K562 (cell line): ENCODE data around the gene GLIPR1L2. TPM values are rescaled to one million over a fixed set of nuclear protein-coding genes. Genes with fewer than 3 reads are reported as not detected.

Source experiments
- ATF2 ChIP-seq: sonication (generic); formaldehyde crosslinking; IDR thresholded peaks from 2 replicates; pipeline ENCODE4 v1.8.1; 2022; ENCODE audit warnings: missing genetic modification reagents
- CEBPG ChIP-seq, 3 experiments: fragments of 200-800 bp in 1 of 3; sonication (Bioruptor generic) in 1 of 3; sonication (generic) in 1 of 3; formaldehyde crosslinking in 1 of 3; IDR thresholded peaks in 2 of 3; conservative IDR thresholded peaks in 1 of 3; 2 replicates each; pipeline versions ENCODE4 v1.6.1 to v1.8.0; 2016 to 2022; ENCODE audit warnings: missing compliant biosample characterization in 2 of 3, missing genetic modification characterization in 2 of 3, mild to moderate bottlenecking in 1 of 3, missing genetic modification reagents in 1 of 3
- DMBX1 ChIP-seq: fragments of 250-450 bp; sonication (Bioruptor Pico); IDR thresholded peaks from 2 replicates; pipeline ENCODE4 v1.8.0; 2022; ENCODE audit warnings: inconsistent platforms, mild to moderate bottlenecking, moderate library complexity, borderline replicate concordance
- DNMT1 ChIP-seq: fragments of 450-650 bp; IDR thresholded peaks from 2 replicates; pipeline ENCODE4 v1.6.1; 2016; ENCODE audit warnings: antibody characterized with exemption, mild to moderate bottlenecking
- HNRNPLL ChIP-seq: fragments of 200-400 bp; formaldehyde crosslinking; IDR thresholded peaks from 2 replicates; pipeline ENCODE4 v1.6.1; 2017; ENCODE audit warnings: low read length, low read depth, mild to moderate bottlenecking; ENCODE audit not compliant: poor library complexity, severe bottlenecking
- JUND ChIP-seq, 2 experiments: IDR thresholded peaks; 2 replicates in 1 of 2; 3 replicates in 1 of 2; pipeline ENCODE4 v1.6.1; 2011; ENCODE audit warnings: borderline replicate concordance in 2 of 2, low read depth in 2 of 2, low read length in 2 of 2, improper control_type of control experiment in 1 of 2, missing biosample characterization in 1 of 2, missing genetic modification characterization in 1 of 2, missing genetic modification reagents in 1 of 2
- MAX ChIP-seq: sonication (generic); formaldehyde crosslinking; IDR thresholded peaks from 2 replicates; pipeline ENCODE4 v1.9.0; 2022; ENCODE audit warnings: mild to moderate bottlenecking, missing genetic modification reagents
- MEIS2 ChIP-seq: fragments of 450-650 bp; IDR thresholded peaks from 2 replicates; pipeline ENCODE4 v1.6.1; 2014; ENCODE audit warnings: mild to moderate bottlenecking; ENCODE audit not compliant: partially characterized antibody
- MLLT1 ChIP-seq, 2 experiments: fragments of 450-650 bp; IDR thresholded peaks; 2 replicates each; pipeline ENCODE4 v1.6.1; 2016
- MTA3 ChIP-seq: fragments of 450-650 bp; formaldehyde crosslinking; IDR thresholded peaks from 2 replicates; pipeline ENCODE4 v1.6.1; 2017; ENCODE audit warnings: mild to moderate bottlenecking, borderline replicate concordance
- MYC ChIP-seq, 2 experiments: fragments of 250-450 bp in 1 of 2; sonication (Bioruptor Pico) in 1 of 2; IDR thresholded peaks; 2 replicates each; pipeline versions ENCODE4 v1.5.1 to v1.6.1; 2012 to 2021; ENCODE audit warnings: low read depth in 2 of 2, borderline replicate concordance in 1 of 2, improper control_type of control experiment in 1 of 2, low read length in 1 of 2, mild to moderate bottlenecking in 1 of 2, moderate library complexity in 1 of 2
- RB1 ChIP-seq: fragments of 450-650 bp; IDR thresholded peaks from 2 replicates; pipeline ENCODE4 v1.6.1; 2017; ENCODE audit warnings: low read depth, mild to moderate bottlenecking
- RFX1 ChIP-seq: fragments of 450-650 bp; IDR thresholded peaks from 2 replicates; pipeline ENCODE4 v1.6.1; 2016; ENCODE audit warnings: mild to moderate bottlenecking, moderate library complexity
- SMARCB1 ChIP-seq: IDR thresholded peaks from 2 replicates; pipeline ENCODE4 v1.6.1; 2011; ENCODE audit warnings: improper control_type of control experiment, low read depth; ENCODE audit not compliant: insufficient read length
- TAF7 ChIP-seq: fragments of 450-650 bp; IDR thresholded peaks from 2 replicates; pipeline ENCODE4 v1.6.1; 2016; ENCODE audit warnings: missing genetic modification characterization, missing compliant biosample characterization
- ZBTB33 ChIP-seq: sonication (generic); formaldehyde crosslinking; IDR thresholded peaks from 2 replicates; pipeline ENCODE4 v1.8.1; 2023; ENCODE audit warnings: mild to moderate bottlenecking, missing genetic modification reagents
- ZNF3 ChIP-seq: fragments of 250-450 bp; sonication (Bioruptor Pico); IDR thresholded peaks from 2 replicates; pipeline ENCODE4 v1.5.0; 2021; ENCODE audit warnings: mild to moderate bottlenecking, moderate library complexity
- ZNF408 ChIP-seq: fragments of 250-450 bp; sonication (Bioruptor Pico); IDR thresholded peaks from 2 replicates; pipeline ENCODE4 v1.4.0; 2020; ENCODE audit warnings: low read depth, mild to moderate bottlenecking, moderate library complexity
- ZNF551 ChIP-seq: fragments of 250-450 bp; sonication (Bioruptor Pico); IDR thresholded peaks from 2 replicates; pipeline ENCODE4 v1.5.0; 2021; ENCODE audit warnings: mild to moderate bottlenecking, moderate library complexity
- polyA plus RNA-seq, 8 experiments: library from polyadenylated mRNA; depleted of rRNA in 4 of 8; stranded (reverse) in 5 of 8; unstranded in 3 of 8; fragments of >200 nt; fragmentation: Nextera tagmentation in 2 of 8; fragmentation: Illumina TruSeq in 1 of 8; extraction: Ambion mirVana in 2 of 8; extraction: Trizol in 1 of 8; gene quantifications; 2 replicates each; pipeline versions ENCODE4 v1.2.1 to v1.2.3, GENCODE V29; 2011 to 2014; ENCODE audit warnings: inconsistent platforms in 1 of 8, missing spikeins in 1 of 8
- total RNA-seq, 7 experiments: library from RNA; depleted of rRNA in 6 of 7; stranded (reverse); fragments of >200 nt in 6 of 7; fragmentation: Illumina TruSeq in 2 of 7; extraction: Trizol in 2 of 7; gene quantifications; 2 replicates each; pipeline versions ENCODE4 v1.2.1 to v1.2.3, GENCODE V29; 2011 to 2021; ENCODE audit warnings: low replicate concordance in 1 of 7
- TF ChIP-seq, protein P1 (sequence below): fragments of 200-800 bp; sonication (Bioruptor generic); IDR thresholded peaks from 2 replicates; pipeline ENCODE4 v1.6.1; 2017; ENCODE audit warnings: missing genetic modification characterization, missing compliant biosample characterization

The GLIPR1L2 gene
- total and polyA plus RNA-seq, 9 of the 15 experiments (the other 6 are each of a cell fraction or from before 2014, with no cell fraction given), result not detected

- TF ChIP-seq ZBTB33 (CRISPR knock-in tag) (peak; percentile 90), ZNF3 (no peak), ZNF551 (CRISPR knock-in tag) (no peak), ZNF408 (no peak), DMBX1 (no peak), MYC (IDR thresholded peaks at IDR 0.05; ENCODE audit: low read depth, low read length) (peak; percentile 27; the same call in 1 of the 2 replicates), MYC (CRISPR knock-in tag; IDR thresholded peaks at IDR 0.05; ENCODE audit: borderline replicate concordance, low read depth) (no peak), HNRNPLL (peak; percentile 30), DNMT1 (no peak), TAF7 (no peak), MEIS2 (peak; percentile 77), RB1 (no peak), ATF2 (CRISPR knock-in tag) (no peak), SMARCB1 (no peak), JUND (IDR thresholded peaks at IDR 0.05; ENCODE audit: borderline replicate concordance, low read depth, low read length) (0 out of 2 replicates have a peak, but pooled peaks have one; percentile 24), JUND (tag; IDR thresholded peaks at IDR 0.05; ENCODE audit: borderline replicate concordance, low read depth, low read length) (no peak; the same call in 2 of the 3 replicates), CEBPG (CRISPR knock-in tag; IDR thresholded peaks at IDR 0.05) (no peak), CEBPG (tag; conservative IDR thresholded peaks at IDR 0.05 in 1 of 2, IDR thresholded peaks at IDR 0.05 in 1 of 2) (no peak), MTA3 (peak; percentile 60; the same call in 1 of the 2 replicates), MAX (CRISPR knock-in tag) (no peak), RFX1 (no peak), MLLT1 (IDR thresholded peaks at IDR 0.05) (no peak)
- TF ChIP-seq, protein P1, sequence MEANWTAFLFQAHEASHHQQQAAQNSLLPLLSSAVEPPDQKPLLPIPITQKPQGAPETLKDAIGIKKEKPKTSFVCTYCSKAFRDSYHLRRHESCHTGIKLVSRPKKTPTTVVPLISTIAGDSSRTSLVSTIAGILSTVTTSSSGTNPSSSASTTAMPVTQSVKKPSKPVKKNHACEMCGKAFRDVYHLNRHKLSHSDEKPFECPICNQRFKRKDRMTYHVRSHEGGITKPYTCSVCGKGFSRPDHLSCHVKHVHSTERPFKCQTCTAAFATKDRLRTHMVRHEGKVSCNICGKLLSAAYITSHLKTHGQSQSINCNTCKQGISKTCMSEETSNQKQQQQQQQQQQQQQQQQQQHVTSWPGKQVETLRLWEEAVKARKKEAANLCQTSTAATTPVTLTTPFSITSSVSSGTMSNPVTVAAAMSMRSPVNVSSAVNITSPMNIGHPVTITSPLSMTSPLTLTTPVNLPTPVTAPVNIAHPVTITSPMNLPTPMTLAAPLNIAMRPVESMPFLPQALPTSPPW (CRISPR knock-in tag), result peak; percentile 77
Measured at GRCh38 chr12:75390899-75391538, at the start of gene GLIPR1L2 (continued).
